ENCODE measurements around the gene SIK3.

GRCh38 chr11:116909245-116909644 lies 189.0 kb downstream of the SIK3 start:
- no peak for TF ChIP-seq POLR2A (IDR thresholded peaks at IDR 0.05; ENCODE audit: extremely low read depth, insufficient read length)
- no peak for TF ChIP-seq CTCF (IDR thresholded peaks at IDR 0.05; ENCODE audit: low read depth, low read length)
- TF ChIP-seq MAX (IDR thresholded peaks at IDR 0.05; ENCODE audit: low read depth, low read length), result no peak
